IMR-90 (cell line): Measurements from ENCODE around the gene PLCXD1. TPM values are rescaled to one million over a fixed set of nuclear protein-coding genes. Genes with fewer than 3 reads are reported as not detected.

Source experiments
- ATAC-seq: fragments of 200-7000 bp; cut with Tn5 transposase; 2 replicates; pipeline ENCODE4 v1.9.1; 2020; ENCODE audit warnings: low read depth, mild to moderate bottlenecking, moderate library complexity
- BruUV-seq: library from RNA; stranded (reverse); fragments of 400-500 nt; replicated peaks from 2 replicates; lab custom pipeline; 2021; lab: Mats Ljungman, UMichigan
- CTCF ChIA-PET: fragments of 300-600 bp; formaldehyde crosslinking; extraction: SDS; loops from one replicate; lab custom pipeline; 2021; ENCODE audit warnings: antibody characterized with exemption; lab: Yijun Ruan, JAX
- POLR2A ChIA-PET: fragments of 300-600 bp; sonication (Branson Sonifier 250); formaldehyde crosslinking; loops from one replicate; lab custom pipeline; 2022; ENCODE audit warnings: antibody characterized with exemption; ENCODE audit not compliant: unreplicated experiment; lab: Charles Lee
- DNase-seq: peaks from one replicate; pipeline ENCODE4 v3.0.0; 2013
- H2AFZ ChIP-seq: replicated peaks from 2 replicates; pipeline ENCODE3; 2013; ENCODE audit warnings: low read length, mild to moderate bottlenecking; ENCODE audit not compliant: poor library complexity
- H2AK5ac ChIP-seq: 2 replicates; pipeline ENCODE4 v1.6.1; 2013; ENCODE audit warnings: low read depth, low read length, inconsistent platforms
- H2AK9ac ChIP-seq: replicated peaks from 2 replicates; pipeline ENCODE3; 2013; ENCODE audit warnings: mild to moderate bottlenecking, low read depth, low read length, moderate library complexity; ENCODE audit not compliant: poor library complexity
- H2BK120ac ChIP-seq: 2 replicates; pipeline ENCODE4 v1.6.1; 2013; ENCODE audit warnings: low read depth, low read length, inconsistent platforms
- H2BK15ac ChIP-seq: 3 replicates; pipeline ENCODE4 v1.6.1; 2013; ENCODE audit warnings: low read depth, low read length, inconsistent platforms
- H2BK20ac ChIP-seq: 2 replicates; pipeline ENCODE4 v1.6.1; 2013; ENCODE audit warnings: low read depth, mild to moderate bottlenecking, inconsistent platforms, low read length, moderate library complexity
- H2BK5ac ChIP-seq: 2 replicates; pipeline ENCODE4 v1.6.1; 2013; ENCODE audit warnings: mild to moderate bottlenecking, low read depth, low read length, inconsistent platforms; ENCODE audit not compliant: poor library complexity, severe bottlenecking
- H3K14ac ChIP-seq: replicated peaks from 2 replicates; pipeline ENCODE4 v1.6.1; 2013; ENCODE audit warnings: low read depth, low read length, inconsistent platforms
- H3K18ac ChIP-seq: 2 replicates; pipeline ENCODE4 v1.6.1; 2013; ENCODE audit warnings: low read depth, low read length, control low read depth
- H3K23ac ChIP-seq: 2 replicates; pipeline ENCODE4 v1.6.1; 2013; ENCODE audit warnings: low read depth, low read length, inconsistent platforms
- H3K27ac ChIP-seq: 2 replicates; pipeline ENCODE4 v1.5.1; 2013; ENCODE audit warnings: mild to moderate bottlenecking, control low read depth, low read length; ENCODE audit not compliant: insufficient read depth
- H3K27me3 ChIP-seq: 2 replicates; pipeline ENCODE4 v1.6.1; 2013; ENCODE audit warnings: low read length; ENCODE audit not compliant: control insufficient read depth, insufficient read depth
- H3K36me3 ChIP-seq: 2 replicates; pipeline ENCODE4 v1.6.1; 2013; ENCODE audit warnings: low read length, mixed read lengths; ENCODE audit not compliant: control insufficient read depth, insufficient read depth
- H3K4ac ChIP-seq: 2 replicates; pipeline ENCODE4 v1.6.1; 2013; ENCODE audit warnings: low read depth, low read length, inconsistent platforms
- H3K4me1 ChIP-seq: 2 replicates; pipeline ENCODE4 v1.6.1; 2013; ENCODE audit warnings: low read length, mixed read lengths; ENCODE audit not compliant: control insufficient read depth, insufficient read depth
- H3K4me2 ChIP-seq: 2 replicates; pipeline ENCODE4 v1.6.1; 2013; ENCODE audit warnings: low read depth, mild to moderate bottlenecking, control low read depth, low read length, moderate library complexity
- H3K4me3 ChIP-seq: 2 replicates; pipeline ENCODE4 v1.5.1; 2013; ENCODE audit warnings: low read depth, mild to moderate bottlenecking, control low read depth, low read length, moderate library complexity; ENCODE audit not compliant: insufficient read depth
- H3K56ac ChIP-seq: 2 replicates; pipeline ENCODE4 v1.6.1; 2013; ENCODE audit warnings: low read length, inconsistent platforms; ENCODE audit not compliant: insufficient read depth; ENCODE audit errors: extremely low read depth
- H3K79me1 ChIP-seq, 2 experiments: 2 replicates each; pipeline ENCODE4 v1.6.1; 2013; ENCODE audit warnings: low read length in 2 of 2, inconsistent platforms in 1 of 2, low read depth in 1 of 2
- H3K9ac ChIP-seq: 2 replicates; pipeline ENCODE4 v1.6.1; 2013; ENCODE audit warnings: low read depth, low read length, control low read depth
- H3K9me1 ChIP-seq: 2 replicates; pipeline ENCODE4 v1.6.1; 2013; ENCODE audit warnings: low read length, inconsistent platforms; ENCODE audit not compliant: insufficient read depth
- H3K9me3 ChIP-seq: 2 replicates; pipeline ENCODE4 v1.6.1; 2013; ENCODE audit warnings: low read length; ENCODE audit not compliant: control insufficient read depth, insufficient read depth
- H4K20me1 ChIP-seq: 2 replicates; pipeline ENCODE4 v1.6.1; 2013; ENCODE audit warnings: low read length, inconsistent platforms; ENCODE audit not compliant: insufficient read depth
- H4K5ac ChIP-seq: 2 replicates; pipeline ENCODE4 v1.6.1; 2013; ENCODE audit warnings: mild to moderate bottlenecking, low read depth, low read length, control low read depth
- H4K8ac ChIP-seq, 2 experiments: 2 replicates each; pipeline ENCODE4 v1.6.1; 2013; ENCODE audit warnings: low read depth in 2 of 2, low read length in 2 of 2, control low read depth in 1 of 2, inconsistent platforms in 1 of 2
- H4K91ac ChIP-seq: 2 replicates; pipeline ENCODE4 v1.6.1; 2013; ENCODE audit warnings: low read depth, low read length, inconsistent platforms; ENCODE audit not compliant: insufficient read depth
- BHLHE40 ChIP-seq: fragments of 150-350 bp; IDR thresholded peaks from 2 replicates; pipeline ENCODE4 v1.6.1; 2016; ENCODE audit warnings: mild to moderate bottlenecking, low read depth, low read length
- MAZ ChIP-seq: IDR thresholded peaks from 2 replicates; pipeline ENCODE4 v1.6.1; 2012; ENCODE audit warnings: low read depth, mild to moderate bottlenecking, low read length, improper control_type of control experiment, moderate library complexity, borderline replicate concordance
- NFE2L2 ChIP-seq: fragments of 150-350 bp; IDR thresholded peaks from 2 replicates; pipeline ENCODE4 v1.6.1; 2016; ENCODE audit warnings: low read depth, mild to moderate bottlenecking, low read length
- WGBS, 2 experiments: methylation state at CpG; one replicate each; pipeline versions ENCODE4 v1.1.5 to v1.1.7; 2013; ENCODE audit warnings: missing lambda C conversion rate in 2 of 2; ENCODE audit not compliant: insufficient read length in 1 of 2; ENCODE audit errors: extremely low coverage in 2 of 2; 5-methylcytosine and 5-hydroxymethylcytosine counted together
- dilution Hi-C: fragments of 300-500 bp; cut with HindIII; formaldehyde crosslinking; loops from one replicate; pipeline ENCODE4 v1.14.3; 2018; ENCODE audit warnings: low sequenced_read_pairs; ENCODE audit not compliant: unreplicated experiment
- in situ Hi-C: fragments of 300-500 bp; cut with MboI; formaldehyde crosslinking; loops from 3 replicates; pipeline ENCODE4 v1.14.3; 2019; ENCODE audit warnings: low sequenced_read_pairs, inconsistent platforms, mixed read lengths
- intact Hi-C: fragments of 100-400 bp; cut with micrococcal nuclease; formaldehyde crosslinking; loops from 2 replicates; pipeline ENCODE4 v1.10.0; 2022
- polyA plus RNA-seq, 3 experiments: library from polyadenylated mRNA; depleted of rRNA; stranded (reverse); fragments of >200 nt; gene quantifications; 2 replicates each; pipeline ENCODE4 v1.2.3, GENCODE V29; 2012; ENCODE audit warnings: low replicate concordance in 1 of 3
- total RNA-seq: library from RNA; depleted of rRNA; stranded (reverse); fragments of >200 nt; gene quantifications from 2 replicates; pipeline ENCODE4 v1.2.3, GENCODE V29; 2012
- TF ChIP-seq, protein P1 (sequence below): fragments of 150-350 bp; IDR thresholded peaks from 2 replicates; pipeline ENCODE4 v1.6.1; 2016; ENCODE audit warnings: low read depth, mild to moderate bottlenecking, low read length, moderate library complexity, borderline replicate concordance
- TF ChIP-seq, protein P2 (sequence below): fragments of 150-350 bp; IDR thresholded peaks from 2 replicates; pipeline ENCODE4 v1.6.1; 2017; ENCODE audit warnings: mild to moderate bottlenecking, antibody characterized with exemption, low read length, low read depth

PLCXD1 gene
- total and polyA plus RNA-seq, 2 of the 4 experiments (the other 2 are of a cell fraction): 16.7 to 17.7 TPM

DNA sequence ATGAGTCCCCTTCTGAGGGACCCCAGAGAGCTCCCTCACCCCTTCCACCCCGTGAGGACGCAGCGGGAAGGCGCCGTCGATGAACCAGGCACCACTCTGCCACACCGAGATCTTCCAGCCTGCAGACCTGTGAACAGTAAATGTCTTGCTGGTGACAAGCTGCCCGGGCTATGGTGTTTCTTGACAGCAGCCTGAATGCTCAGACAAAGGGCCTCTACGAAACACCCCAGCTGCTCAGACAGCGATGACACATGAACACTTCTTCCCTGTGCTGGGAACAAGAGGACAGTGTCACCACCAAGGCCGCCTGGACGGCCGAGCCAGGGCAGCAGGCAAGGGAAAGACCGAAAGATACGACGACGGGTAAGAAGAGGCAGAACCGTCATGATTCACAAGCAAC lies 68.0 kb downstream of the PLCXD1 start (continued):
- no peak for TF ChIP-seq BHLHE40
- TF ChIP-seq, protein P1, sequence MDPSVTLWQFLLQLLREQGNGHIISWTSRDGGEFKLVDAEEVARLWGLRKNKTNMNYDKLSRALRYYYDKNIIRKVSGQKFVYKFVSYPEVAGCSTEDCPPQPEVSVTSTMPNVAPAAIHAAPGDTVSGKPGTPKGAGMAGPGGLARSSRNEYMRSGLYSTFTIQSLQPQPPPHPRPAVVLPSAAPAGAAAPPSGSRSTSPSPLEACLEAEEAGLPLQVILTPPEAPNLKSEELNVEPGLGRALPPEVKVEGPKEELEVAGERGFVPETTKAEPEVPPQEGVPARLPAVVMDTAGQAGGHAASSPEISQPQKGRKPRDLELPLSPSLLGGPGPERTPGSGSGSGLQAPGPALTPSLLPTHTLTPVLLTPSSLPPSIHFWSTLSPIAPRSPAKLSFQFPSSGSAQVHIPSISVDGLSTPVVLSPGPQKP: no peak
- TF ChIP-seq, protein P2, sequence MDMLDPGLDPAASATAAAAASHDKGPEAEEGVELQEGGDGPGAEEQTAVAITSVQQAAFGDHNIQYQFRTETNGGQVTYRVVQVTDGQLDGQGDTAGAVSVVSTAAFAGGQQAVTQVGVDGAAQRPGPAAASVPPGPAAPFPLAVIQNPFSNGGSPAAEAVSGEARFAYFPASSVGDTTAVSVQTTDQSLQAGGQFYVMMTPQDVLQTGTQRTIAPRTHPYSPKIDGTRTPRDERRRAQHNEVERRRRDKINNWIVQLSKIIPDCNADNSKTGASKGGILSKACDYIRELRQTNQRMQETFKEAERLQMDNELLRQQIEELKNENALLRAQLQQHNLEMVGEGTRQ: no peak

DNA sequence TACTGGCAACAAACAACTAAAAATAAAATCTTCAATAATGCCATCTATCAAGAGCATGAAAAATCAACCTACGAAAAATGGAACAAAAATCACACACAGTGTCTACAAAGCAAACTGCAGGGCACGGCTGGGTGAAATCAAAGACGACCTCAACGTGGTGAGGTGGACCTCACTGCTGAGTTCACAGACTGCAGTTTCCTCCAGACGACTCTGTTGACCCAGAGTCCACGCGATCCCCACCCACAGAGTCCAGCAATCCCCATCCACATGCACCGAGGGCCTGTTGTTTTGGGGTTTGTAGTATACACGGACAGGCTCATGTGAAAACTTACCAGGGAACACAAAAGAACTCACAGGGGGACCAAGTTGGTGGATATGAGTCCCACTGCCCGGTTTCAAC lies 68.5 kb downstream of the PLCXD1 start:
- no peak overlapping the region for H3K18ac ChIP-seq
- DNase-seq (no peak), ATAC-seq (no peak)
- H2BK15ac ChIP-seq: no peak overlapping the region
- no peak overlapping the region for H3K56ac ChIP-seq
- dilution Hi-C loops (no loop called here), intact Hi-C loops (no loop called here), in situ Hi-C loops (no loop called here)
- no peak overlapping the region for H3K4me3 ChIP-seq
- H4K8ac ChIP-seq: no peak overlapping the region
- no peak overlapping the region for H2BK120ac ChIP-seq
- peaks cover 12% of the 10 kb centered on the region for H3K36me3 ChIP-seq
- H2AK9ac ChIP-seq: no peak overlapping the region
- TF ChIP-seq NFE2L2 (no peak), MAZ (no peak)
- POLR2A ChIA-PET: no interaction called here
- H3K4ac ChIP-seq: no peak overlapping the region
- no peak overlapping the region for H2BK20ac ChIP-seq
- H3K27me3 ChIP-seq: no peaks in the 10 kb centered on the region
- no peak overlapping the region for H4K91ac ChIP-seq
- no peak overlapping the region for H2AK5ac ChIP-seq
- no TSS peak for BruUV-seq
- H3K9me1 ChIP-seq: no peaks in the 10 kb centered on the region
- H3K27ac ChIP-seq: no peak overlapping the region
- no peak overlapping the region for H3K4me2 ChIP-seq
- no peak overlapping the region for H4K5ac ChIP-seq
- H3K79me1 ChIP-seq: no peaks in the 10 kb centered on the region; a peak in 1 of 4 replicates
- WGBS, 2 experiments: 90% methylated on average over 2 of the region's 10 CpGs; no CpG with 5 or more reads in 1 of the 2 experiments
- no peak overlapping the region for H3K9ac ChIP-seq
- no peaks in the 10 kb centered on the region for H4K20me1 ChIP-seq
- no peak overlapping the region for H2BK5ac ChIP-seq
- no peaks in the 10 kb centered on the region; the same call in 1 of the 2 replicates for H3K9me3 ChIP-seq
- no peak overlapping the region for H3K23ac ChIP-seq
- no peak overlapping the region for H3K14ac ChIP-seq
- CTCF ChIA-PET: no interaction called here
- no peak overlapping the region for H2AFZ ChIP-seq
- no peaks in the 10 kb centered on the region; the same call in 1 of the 2 replicates for H3K4me1 ChIP-seq
